SK-N-SH treated with all-trans-retinoic acid at 6 μM for 48 hours (cell line): ENCODE data around the gene PRMT1.

ENCODE experiments used
- ARNTL ChIP-seq: fragments of 450-650 bp; formaldehyde crosslinking; IDR thresholded peaks from 2 replicates; pipeline ENCODE4 v1.5.0; 2020; ENCODE audit warnings: low read depth, mild to moderate bottlenecking, moderate library complexity, borderline replicate concordance
- BACH2 ChIP-seq: fragments of 250-450 bp; sonication (Bioruptor Pico); IDR thresholded peaks from 2 replicates; pipeline ENCODE4 v1.9.0; 2021; ENCODE audit warnings: mild to moderate bottlenecking, borderline replicate concordance
- CREB5 ChIP-seq: fragments of 250-450 bp; sonication (Bioruptor Pico); IDR thresholded peaks from 2 replicates; pipeline ENCODE4 v1.5.1; 2020; ENCODE audit warnings: low read depth, mild to moderate bottlenecking, moderate library complexity
- GLIS3 ChIP-seq: fragments of 250-450 bp; sonication (Bioruptor Pico); IDR thresholded peaks from 2 replicates; pipeline ENCODE4 v1.5.0; 2020; ENCODE audit warnings: mild to moderate bottlenecking, moderate library complexity
- OSR1 ChIP-seq: fragments of 250-450 bp; sonication (Bioruptor Pico); IDR thresholded peaks from 2 replicates; pipeline ENCODE4 v1.8.0; 2022; ENCODE audit warnings: moderate library complexity, mild to moderate bottlenecking, inconsistent platforms
- PATZ1 ChIP-seq: fragments of 250-450 bp; sonication (Bioruptor Pico); IDR thresholded peaks from 2 replicates; pipeline ENCODE4 v1.8.0; 2020; ENCODE audit warnings: mild to moderate bottlenecking, moderate library complexity, borderline replicate concordance
- POU6F1 ChIP-seq: fragments of 250-450 bp; sonication (Bioruptor Pico); IDR thresholded peaks from 2 replicates; pipeline ENCODE4 v1.8.0; 2021; ENCODE audit warnings: low read depth, mild to moderate bottlenecking, moderate library complexity, borderline replicate concordance
- ZFP30 ChIP-seq: fragments of 450-650 bp; formaldehyde crosslinking; IDR thresholded peaks from 2 replicates; pipeline ENCODE4 v1.5.0; 2022; ENCODE audit warnings: mild to moderate bottlenecking, moderate library complexity
- ZNF70 ChIP-seq: fragments of 450-650 bp; formaldehyde crosslinking; IDR thresholded peaks from 2 replicates; pipeline ENCODE4 v1.5.0; 2020; ENCODE audit warnings: mild to moderate bottlenecking, moderate library complexity
- ZNF8 ChIP-seq: fragments of 450-650 bp; formaldehyde crosslinking; IDR thresholded peaks from 2 replicates; pipeline ENCODE4 v1.5.0; 2020; ENCODE audit warnings: mild to moderate bottlenecking, moderate library complexity

GRCh38 chr19:49677901-49678674, 1.0 kb downstream of the PRMT1 start:
- TF ChIP-seq PATZ1 (CRISPR knock-in tag) = no peak; the same call in 1 of the 2 replicates
- no peak for TF ChIP-seq CREB5
- no peak for TF ChIP-seq GLIS3 (CRISPR knock-in tag)
- TF ChIP-seq ZNF8 (CRISPR knock-in tag) = no peak
- no peak for TF ChIP-seq ZNF70 (CRISPR knock-in tag)
- no peak for TF ChIP-seq ZFP30 (CRISPR knock-in tag)
- no peak for TF ChIP-seq POU6F1
- no peak for TF ChIP-seq BACH2 (CRISPR knock-in tag)
- no peak for TF ChIP-seq ARNTL (CRISPR knock-in tag)
- no peak for TF ChIP-seq OSR1
